WI38 (cell line): ENCODE data around the gene ACSL3.
"Not testable (repeated sequence)": the region's sequence is repeated elsewhere in the genome, so short reads cannot be mapped to it uniquely, and the experiment has no call there.

Source experiments
- H3K4me3 ChIP-seq: 2 replicates; pipeline ENCODE4 v1.5.1; 2011; ENCODE audit warnings: low read depth, mild to moderate bottlenecking, control low read depth, low read length
- CTCF ChIP-seq: IDR thresholded peaks from 2 replicates; pipeline ENCODE4 v1.5.1; 2012; ENCODE audit warnings: low read depth, mild to moderate bottlenecking, control low read depth, low read length

Gene ACSL3

GRCh38 chr2:222840060-222840802 lies 20.6 kb upstream of the ACSL3 start:
- H3K4me3 ChIP-seq, result no peak overlapping the region
- TF ChIP-seq CTCF, result no peak

- TF ChIP-seq CTCF, result no peak
- H3K4me3 ChIP-seq, result peak overlapping the region; percentile 13
These were observed 18.2 kb upstream of the ACSL3 start for GRCh38 chr2:222842491-222843174.

DNA sequence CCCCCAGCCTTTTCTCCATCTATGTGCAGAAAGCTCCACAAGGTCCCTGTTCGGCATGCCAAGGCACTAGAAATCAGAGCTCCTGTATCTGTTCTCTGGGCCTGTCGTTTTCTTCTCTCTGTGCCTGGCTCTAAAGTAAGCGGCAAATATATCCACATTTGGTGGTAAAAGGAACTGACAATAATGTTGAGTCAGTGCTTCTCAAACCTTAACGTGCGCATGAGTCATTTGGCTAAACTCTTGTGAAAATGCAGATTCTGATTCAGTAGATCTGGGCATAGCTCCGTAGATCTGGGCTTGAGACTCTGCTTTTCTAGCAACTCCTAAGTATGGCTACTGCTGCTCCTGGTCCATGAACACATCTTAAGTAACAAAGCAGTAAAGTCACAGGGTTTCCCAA lies 16.5 kb upstream of the ACSL3 start:
- 0 out of 2 replicates have a peak overlapping the region, but pooled peaks have one; percentile 29 for H3K4me3 ChIP-seq
- TF ChIP-seq CTCF, result no peak

DNA sequence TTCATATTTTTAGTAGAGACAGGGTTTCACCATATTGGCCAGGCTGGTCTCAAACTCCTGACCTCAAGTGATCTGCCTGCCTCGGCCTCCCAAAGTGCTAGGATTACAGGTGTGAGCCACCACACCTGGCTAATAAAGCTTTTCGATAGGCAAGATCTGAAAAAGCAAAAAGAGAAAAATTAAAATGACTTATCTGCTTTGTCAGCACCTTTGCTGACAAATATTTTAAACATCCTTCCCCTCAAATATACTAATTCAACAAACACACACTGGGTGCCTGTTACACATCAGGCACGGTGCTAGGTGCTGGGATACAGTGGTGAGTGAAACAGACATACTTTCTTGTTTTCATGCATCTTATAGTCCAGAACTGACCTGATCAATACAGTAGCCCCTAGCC lies 15.5 kb upstream of the ACSL3 start:
- not testable (repeated sequence) for H3K4me3 ChIP-seq

DNA sequence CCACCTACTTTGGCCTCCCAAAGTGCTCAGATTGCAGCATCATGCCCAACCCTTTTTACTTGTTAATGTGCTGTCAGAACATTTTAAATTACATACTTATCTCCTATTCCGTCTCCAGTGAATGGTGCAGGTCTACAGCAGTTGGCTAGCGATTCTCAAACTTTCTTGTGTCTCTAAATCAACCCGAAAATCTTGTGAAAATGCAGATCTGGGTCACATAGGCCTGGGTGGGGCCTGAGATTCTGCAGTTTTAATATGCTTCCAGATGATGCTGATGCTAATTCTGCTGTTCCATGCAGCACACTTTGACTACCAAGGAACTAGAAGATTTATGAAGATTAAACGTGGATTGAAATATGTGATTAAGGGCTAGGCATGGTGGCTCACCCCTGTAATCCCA lies 14.8 kb upstream of the ACSL3 start:
- no peak overlapping the region for H3K4me3 ChIP-seq
- no peak for TF ChIP-seq CTCF

DNA sequence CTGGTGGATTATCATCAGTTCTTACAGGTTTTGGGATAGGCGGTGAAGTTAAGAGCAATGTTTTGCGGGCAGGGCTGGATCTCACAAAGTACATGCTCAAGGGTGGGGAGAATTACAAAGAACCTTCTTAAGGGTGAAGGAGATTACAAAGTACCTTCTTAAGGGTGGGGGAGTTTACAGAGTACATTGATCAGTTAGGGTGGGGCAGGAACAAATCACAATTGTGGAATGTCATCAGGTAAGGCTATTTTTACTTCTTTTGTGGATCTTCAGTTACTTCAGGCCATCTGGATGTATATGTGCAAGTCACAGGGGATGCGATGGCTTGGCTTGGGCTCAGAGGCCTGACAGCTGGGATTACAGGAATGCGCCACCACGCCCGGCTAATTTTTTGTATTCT lies 12.8 kb upstream of the ACSL3 start:
- not testable (repeated sequence) for H3K4me3 ChIP-seq

DNA sequence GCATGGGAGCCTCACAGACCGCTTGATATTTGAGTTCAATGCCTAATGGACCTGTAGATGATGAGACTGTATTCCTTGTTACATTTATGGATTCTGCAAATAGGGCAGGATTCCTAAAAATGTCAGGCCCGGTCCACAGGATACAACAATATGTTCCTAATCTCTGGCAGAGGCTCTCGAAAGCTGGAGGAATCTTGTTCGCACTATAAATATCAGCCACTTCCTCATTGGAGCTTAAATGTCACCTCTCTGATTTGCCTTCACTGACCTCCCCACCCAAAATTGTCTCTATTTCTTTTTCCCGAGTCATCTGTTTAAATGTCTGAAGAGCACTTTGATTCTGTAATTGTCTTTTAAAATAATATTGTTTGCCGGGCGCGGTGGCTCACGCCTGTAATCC lies 12.0 kb upstream of the ACSL3 start:
- no peak for TF ChIP-seq CTCF
- no peak overlapping the region for H3K4me3 ChIP-seq

GRCh38 chr2:222851956-222852617 lies 8.7 kb upstream of the ACSL3 start:
- TF ChIP-seq CTCF, result no peak
- H3K4me3 ChIP-seq, result no peak overlapping the region
